ENCODE results near the gene FER1L5.

DNA sequence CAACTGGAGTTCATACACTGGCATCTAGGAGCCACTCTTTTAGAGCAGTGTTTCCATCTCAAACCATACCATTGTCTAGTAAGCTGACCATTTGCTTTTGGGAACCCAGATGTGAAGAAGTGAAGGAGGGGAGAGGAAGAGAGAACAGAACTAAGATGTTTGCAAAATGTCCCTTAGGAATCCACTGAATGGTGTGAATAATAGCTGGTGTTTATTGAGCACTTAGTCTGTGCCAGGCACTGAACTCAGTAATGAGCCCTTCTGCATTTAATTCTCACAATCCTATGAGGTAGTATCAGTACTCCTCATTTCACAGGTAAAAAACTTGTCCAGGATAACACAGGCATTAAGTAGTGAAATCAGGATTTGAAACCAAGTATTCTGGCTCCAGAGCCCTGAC lies 73.8 kb downstream of the FER1L5 start:
- no peak for TF ChIP-seq CTCF (IDR thresholded peaks at IDR 0.05 in 4 of 5, conservative IDR thresholded peaks at IDR 0.05 in 1 of 5)
- TF ChIP-seq POLR2A (IDR thresholded peaks at IDR 0.05): no peak
